ENCODE measurements around the gene GATA5.

GATA5 gene

GRCh38 chr20:62475772-62476055 is at the start of gene GATA5:
Gene GATA5, minus strand, starts transcription at chr20:62475995. Its CDS starts 474 bp downstream, at chr20:62475521.
- no peak for DNase-seq (ENCODE audit: low read depth)

DNA sequence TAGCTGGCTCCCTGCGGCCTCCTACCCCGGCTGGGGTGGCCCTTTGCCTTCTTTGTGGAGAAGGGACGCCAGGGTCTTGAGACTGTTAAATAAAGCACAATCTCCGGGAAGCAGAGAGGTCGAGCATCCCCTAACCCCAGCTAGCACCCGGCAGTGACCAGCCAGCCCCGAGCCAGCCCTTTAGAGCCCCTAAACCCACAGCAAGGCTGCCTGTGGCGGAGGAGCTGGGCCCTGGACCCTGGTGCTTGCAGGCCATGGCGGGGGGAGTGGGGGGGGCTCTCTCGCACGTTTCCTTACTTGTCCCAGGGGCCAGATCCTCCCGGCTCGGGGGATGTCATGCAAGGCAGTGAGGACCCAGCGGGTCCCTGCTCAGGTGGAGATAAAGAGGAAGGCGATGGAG is 49.2 kb upstream of the GATA5 start:
- DNase-seq (ENCODE audit: low read depth): no peak

GRCh38 chr20:62524505-62524911 is 48.7 kb upstream of the GATA5 start:
- DNase-seq (ENCODE audit: low read depth): no peak

DNA sequence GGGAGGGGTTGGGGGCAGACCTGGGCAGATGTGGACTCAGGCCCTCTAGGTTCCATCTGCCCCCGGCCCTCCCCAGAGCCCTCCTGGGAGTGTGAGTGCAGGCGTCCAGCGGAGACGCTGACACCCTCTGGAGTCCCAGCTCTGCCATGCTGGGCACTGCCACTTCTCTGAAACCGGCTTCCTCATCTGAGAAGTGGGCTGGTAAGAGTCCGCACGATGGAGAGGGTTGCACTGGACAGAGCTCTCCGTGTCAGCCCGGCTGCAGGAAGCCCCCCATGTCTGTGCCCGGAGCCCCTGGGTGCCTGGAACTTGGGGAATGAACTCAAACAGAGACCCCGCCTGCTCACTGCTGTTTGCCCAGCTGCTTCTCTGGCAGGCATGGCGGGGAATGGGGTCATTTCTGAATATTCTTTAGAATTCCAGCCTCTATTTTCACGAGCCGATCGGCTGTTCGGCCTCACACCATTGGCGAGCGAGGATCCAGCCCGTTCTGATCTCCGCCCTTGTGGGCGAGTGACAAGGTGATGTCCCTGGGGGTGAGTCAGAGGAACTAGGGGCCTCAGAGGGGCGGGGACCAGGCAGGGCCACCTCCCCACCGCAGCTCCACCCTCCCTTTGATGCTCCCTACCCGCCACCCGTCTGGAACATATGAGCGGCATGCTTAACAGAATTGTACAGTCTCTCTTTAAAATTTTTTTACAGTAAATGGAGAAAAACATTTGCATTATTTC is 47.8 kb upstream of the GATA5 start:
- no peak for DNase-seq (ENCODE audit: low read depth)

DNA sequence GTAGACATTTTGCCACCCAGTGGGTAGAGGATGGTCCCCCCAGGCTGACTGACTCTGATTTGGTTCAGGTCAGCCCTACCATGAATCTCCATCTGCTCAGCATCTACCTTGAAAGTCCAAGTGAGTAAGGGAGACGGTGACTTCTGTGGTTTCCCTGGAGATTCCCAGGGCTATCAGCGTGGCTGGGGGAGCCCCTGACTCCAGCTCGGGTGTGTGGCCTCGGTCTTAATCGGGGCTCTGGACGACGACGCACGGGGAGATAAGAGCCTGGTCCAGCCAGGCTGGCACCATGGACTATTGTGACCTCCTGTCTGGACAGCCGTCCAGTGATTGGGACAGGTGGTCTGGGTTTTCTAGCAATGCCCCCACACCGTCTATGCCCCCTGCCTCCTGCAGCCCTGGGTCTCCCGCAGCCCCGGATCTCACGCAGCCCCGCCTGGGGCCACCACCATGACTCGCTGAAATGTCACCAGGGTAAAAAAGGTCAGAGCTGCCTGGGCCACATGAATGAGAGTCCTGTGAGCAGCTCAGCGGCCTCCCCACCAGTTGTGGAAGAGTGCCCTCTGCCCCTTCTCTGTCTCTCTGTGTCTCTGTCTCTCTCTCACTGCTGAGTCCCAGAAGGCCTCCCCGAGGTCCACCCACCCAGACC is 47.1 kb upstream of the GATA5 start:
- no peak for DNase-seq (ENCODE audit: low read depth)

- DNase-seq (ENCODE audit: low read depth): no peak
Observed at GRCh38 chr20:62519826-62520225, 44.0 kb upstream of the GATA5 start.

GRCh38 chr20:62518911-62519310 is 43.1 kb upstream of the GATA5 start:
- DNase-seq (ENCODE audit: low read depth): no peak

DNA sequence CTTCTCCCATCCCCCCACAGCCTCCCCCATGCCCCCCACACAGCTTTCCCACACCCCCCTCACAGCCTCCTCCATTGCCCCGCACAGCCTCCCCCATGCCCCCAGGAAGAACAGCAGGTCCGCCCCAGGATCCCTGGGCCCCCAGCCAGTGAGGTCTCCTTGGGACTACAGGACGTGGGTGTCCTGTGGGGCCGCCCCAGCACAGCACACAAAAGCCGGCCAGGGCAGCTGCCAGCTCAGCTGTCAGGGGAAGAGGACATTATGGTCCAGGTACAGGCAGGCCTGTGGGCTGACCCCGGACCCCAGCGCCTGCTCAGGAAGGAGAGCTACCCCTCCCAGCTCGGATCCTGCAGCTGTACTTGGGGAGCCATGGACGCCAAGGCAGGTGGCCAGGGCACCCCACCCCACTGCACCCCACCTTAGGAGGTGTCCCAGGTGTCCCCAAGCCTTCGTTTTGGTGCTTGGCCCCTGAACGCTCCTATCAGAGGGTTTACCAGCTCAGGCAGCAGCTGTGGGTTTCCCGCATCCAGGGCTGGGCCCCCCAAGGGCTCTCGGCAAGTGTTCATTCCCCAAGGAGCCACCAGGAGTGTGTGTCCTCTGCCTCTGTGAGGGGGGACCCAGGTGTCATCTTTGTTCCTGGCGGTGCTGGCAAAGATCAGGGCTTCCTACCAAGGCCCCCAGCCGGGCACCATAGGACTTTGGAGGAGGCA is 42.3 kb upstream of the GATA5 start:
- DNase-seq (ENCODE audit: low read depth): no peak

GRCh38 chr20:62517168-62517567 is 41.4 kb upstream of the GATA5 start:
- DNase-seq (ENCODE audit: low read depth): no peak

DNA sequence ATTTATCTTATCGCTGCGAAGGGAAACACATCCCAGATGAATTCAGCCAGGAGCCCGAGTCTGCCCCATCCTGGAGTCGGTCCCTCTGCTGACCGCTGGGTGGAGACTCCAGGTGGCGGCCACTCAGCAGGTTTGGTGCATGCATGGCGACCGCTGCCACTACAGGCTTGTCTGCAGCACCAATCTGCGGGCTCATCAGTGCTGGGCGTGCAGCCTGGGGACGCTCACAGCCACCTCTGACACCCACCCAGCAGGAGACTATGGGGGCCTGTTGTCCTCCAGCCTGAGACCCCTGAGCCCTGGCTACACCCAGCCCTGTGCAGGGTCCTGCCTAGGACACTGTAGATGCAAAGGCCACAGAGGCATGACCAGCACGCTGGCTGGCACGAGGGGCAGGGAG is 40.5 kb upstream of the GATA5 start:
- no peak for DNase-seq (ENCODE audit: low read depth)

DNA sequence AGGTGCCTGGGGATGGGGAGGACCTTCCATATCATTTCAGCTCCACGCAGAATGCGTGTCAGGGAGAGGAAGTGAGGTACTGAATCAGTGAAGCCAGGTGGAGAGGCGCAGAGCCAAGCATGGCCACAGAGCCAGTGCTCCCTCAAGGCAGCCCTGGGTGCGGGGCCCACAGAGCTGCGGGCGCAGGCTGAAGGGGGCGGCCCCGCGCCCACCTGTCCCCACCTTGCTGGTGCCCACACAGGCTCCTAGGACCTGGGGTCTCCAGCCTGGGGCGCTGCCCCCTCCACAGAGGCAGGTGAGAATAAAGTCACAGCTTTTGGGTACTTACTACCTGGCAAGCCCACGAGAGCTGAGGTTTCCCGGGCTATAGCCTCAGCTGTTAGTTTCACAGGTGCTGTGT is 40.0 kb upstream of the GATA5 start:
- DNase-seq (ENCODE audit: low read depth): no peak

GRCh38 chr20:62515280-62515679 is 39.5 kb upstream of the GATA5 start:
- DNase-seq (ENCODE audit: low read depth): no peak

GRCh38 chr20:62513991-62514390 is 38.2 kb upstream of the GATA5 start:
- no peak for DNase-seq (ENCODE audit: low read depth)

DNA sequence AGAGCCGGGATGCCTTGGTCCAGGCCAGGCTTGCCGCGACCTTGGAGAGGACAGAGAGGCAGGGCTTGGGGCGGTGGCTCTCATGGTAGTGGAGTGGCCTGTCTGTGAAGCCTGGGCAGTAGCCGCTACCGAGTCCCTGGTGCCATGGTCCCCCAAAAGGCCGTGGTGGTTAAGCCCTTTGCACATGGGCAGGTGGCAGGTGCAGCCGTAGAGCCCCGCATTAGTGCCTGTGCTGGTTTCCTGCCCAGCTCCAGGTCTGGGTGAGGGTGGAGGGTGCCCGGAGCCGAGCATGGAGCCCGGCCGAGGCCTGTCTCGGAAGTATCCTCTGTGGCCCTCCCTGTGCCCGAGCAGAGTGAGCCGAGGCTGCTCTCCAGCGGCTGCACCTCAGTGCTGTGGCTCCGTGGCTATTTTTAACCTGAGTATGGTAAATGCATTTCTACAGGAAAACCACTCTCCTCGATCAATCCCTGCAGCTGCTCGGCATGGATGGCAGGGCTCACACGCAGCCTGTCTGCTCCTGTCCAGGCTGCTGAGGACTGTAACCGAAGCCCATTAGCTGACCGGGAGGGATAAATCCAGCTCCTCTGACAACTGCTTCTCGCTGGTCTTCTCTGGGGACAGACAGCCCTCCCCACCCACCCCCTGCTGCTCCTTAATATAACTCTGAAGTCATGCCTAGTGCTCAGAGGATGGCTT is 36.3 kb upstream of the GATA5 start:
- DNase-seq (ENCODE audit: low read depth): no peak

DNA sequence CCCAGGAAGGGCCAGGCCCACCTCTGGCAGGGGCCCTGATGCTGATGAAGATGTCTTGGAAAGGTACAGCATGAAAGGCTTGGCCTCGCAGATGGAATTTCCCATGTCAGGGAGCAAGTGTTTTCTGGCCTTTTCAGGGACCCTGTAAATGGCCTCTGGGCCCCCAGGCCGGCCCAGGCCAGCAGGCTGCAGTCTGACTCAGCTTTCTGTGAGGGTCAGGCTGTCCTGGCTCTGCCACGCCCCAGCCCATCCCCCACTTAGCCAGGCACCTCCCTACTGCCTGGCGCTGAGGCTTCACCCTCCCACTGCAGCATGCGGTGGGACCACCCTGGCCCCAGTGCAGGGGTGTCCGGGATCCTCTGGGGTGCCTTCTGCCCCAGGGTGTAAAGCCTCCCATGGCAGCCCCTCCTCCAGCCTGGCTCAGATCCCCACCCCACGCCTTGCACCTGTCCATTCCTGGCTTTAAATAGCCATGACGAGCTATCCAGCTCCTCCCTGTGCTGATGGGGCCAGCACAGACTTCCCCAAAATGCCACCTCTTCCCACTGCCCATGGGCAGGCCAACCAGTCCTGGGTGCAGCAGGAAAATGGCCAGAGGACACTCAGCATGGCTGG is 35.6 kb upstream of the GATA5 start:
- no peak for DNase-seq (ENCODE audit: low read depth)

DNA sequence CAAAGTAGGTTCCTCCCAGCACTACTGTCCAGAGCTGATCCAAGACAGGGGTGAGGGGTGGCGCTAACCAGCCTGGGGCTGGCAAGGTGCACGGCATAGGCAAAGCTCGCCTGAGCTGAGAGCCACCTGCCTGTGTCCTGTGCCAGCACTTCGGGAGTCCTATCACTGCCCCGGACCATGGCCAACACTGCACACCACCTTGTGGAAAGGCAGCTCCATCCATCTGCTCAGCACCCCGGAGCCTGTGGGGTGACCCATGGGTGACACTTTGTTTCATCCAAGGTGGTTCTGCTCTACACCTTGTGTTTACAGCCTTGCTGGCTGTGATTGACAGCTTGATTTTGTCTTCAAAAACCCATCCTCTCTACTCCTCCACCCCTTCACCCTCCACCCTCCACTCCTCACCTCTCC is 32.9 kb upstream of the GATA5 start:
- DNase-seq (ENCODE audit: low read depth): no peak

DNA sequence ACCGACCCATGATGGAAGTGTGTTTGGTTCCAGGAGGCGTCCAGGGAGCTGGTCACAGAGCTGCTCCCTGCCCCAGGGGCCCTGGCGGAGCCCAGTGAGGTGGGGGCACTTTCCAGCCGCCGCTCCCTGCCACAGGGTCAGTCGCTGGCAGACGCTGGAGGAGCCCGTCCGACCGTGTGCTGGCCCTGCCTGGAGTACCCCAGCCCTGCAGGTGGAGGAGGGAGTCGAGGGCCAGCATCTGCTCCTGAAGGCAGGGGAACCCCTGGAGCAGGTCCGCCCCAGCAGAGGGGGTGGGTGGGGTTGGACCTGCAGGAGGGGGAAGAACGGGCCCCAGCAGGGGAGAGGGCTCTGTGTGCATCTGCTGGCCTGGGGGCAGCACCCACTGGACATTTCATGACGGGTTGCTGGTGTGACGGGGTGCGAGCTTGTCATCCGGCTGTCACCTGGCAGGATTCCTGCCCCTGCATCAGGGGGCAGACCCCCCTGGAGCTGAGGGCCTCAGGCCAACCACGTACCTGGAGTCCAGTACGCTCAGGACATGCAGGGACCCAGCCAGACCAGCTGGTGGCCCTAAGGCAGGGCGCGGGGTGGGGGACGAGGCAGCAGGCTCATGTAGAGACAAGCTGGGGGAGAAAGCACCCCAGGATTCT is 32.3 kb upstream of the GATA5 start:
- no peak for DNase-seq (ENCODE audit: low read depth)

DNA sequence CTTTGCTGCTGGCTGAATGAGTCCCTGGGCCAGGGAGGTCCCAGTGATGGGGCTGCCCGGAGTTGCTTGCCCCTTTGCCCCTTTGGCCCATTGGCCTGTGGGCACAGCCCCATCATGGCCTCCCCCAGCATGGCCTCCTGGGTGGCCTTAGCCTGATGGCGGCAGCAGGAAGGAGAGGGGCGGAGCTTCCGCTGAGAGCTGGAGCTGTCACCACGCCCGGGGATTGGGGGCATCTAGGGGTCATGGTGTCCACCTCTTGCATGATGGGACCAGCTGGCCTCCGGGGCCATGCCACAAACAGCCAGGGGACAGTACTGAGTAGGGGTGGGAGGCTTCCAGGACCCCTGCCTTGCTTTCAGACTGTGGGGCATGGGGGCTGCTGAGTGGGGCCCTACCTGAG is 31.5 kb upstream of the GATA5 start:
- no peak for DNase-seq (ENCODE audit: low read depth)

DNA sequence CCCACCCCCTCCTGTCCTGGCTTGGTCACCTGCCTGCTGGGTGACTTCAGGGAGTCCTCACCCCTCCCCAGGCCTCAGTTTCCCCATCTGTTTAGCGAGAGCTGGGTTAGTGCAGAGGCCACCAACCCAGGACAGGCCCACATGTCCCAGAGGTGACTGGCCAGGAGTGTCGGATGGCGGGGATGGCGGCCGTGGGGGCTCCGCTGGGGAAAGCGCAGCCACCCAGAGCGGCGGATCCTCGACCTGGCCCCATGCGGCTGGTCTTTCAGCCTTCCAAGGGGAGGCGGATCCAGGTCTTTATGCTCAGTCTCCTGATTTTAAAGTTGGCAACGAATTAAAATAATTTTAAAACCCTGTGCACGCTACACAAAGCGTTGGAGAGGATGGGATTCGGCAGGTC is 31.0 kb upstream of the GATA5 start:
- no peak for DNase-seq (ENCODE audit: low read depth)

GRCh38 chr20:62506087-62506486 is 30.3 kb upstream of the GATA5 start:
- no peak for DNase-seq (ENCODE audit: low read depth)

DNA sequence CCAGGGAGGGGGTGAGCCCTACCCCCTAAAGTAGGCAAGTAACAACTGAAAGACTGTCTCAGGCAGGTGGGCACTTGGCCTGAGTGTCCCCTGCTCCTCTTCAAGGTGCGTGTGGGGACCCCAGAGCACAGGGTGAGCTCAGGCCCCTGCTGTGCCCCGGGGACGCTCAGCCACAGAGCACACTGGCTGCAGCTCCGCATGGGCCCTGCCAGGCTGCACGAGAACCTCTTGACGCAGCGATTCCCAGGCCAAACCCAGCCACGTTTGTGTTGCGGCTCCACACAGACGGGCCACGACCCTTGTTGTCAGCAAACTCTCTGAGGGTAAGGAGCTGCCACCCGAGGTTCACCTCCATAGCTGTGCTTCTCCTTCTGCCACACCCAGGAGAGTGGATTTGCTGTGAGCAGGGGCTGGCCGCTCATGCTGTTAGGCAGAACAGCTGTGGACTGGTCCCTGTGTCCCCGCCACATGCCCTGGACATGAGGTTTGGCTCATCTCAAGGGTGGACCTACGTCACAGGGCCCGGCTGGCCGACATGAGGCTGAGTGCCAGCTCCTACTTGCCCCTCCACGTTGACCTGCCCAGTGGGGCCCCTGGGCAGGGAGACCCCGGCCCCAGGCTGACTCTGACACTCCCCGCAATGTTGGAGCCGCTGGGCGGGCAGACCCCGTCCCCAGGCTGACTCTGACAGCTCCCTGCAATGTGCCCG is 29.7 kb upstream of the GATA5 start:
- no peak for DNase-seq (ENCODE audit: low read depth)

Data from GM04503 (cell line).